Measurements from ENCODE around the gene CENPX.

DNA sequence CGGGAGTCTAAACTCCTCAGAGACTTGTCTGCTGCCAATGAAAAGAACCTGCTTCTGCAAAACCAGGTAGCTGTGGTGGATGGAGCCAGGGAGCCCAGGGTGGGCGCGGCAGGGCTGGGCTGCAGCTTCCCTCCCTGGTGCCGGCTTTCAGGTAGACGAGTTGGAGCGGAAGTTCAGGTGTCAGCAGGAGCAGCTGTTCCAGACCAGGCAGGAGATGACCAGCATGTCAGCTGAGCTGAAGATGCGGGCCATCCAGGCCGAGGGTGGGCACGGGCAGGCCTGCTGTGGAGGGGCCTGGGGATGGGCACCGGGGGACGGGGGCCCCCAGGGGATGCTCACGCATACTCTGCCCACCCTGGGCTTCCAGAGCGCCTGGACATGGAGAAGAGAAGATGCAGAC lies 5.6 kb upstream of the CENPX start:
- TF ChIP-seq, protein P1, sequence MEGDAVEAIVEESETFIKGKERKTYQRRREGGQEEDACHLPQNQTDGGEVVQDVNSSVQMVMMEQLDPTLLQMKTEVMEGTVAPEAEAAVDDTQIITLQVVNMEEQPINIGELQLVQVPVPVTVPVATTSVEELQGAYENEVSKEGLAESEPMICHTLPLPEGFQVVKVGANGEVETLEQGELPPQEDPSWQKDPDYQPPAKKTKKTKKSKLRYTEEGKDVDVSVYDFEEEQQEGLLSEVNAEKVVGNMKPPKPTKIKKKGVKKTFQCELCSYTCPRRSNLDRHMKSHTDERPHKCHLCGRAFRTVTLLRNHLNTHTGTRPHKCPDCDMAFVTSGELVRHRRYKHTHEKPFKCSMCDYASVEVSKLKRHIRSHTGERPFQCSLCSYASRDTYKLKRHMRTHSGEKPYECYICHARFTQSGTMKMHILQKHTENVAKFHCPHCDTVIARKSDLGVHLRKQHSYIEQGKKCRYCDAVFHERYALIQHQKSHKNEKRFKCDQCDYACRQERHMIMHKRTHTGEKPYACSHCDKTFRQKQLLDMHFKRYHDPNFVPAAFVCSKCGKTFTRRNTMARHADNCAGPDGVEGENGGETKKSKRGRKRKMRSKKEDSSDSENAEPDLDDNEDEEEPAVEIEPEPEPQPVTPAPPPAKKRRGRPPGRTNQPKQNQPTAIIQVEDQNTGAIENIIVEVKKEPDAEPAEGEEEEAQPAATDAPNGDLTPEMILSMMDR (IDR thresholded peaks at IDR 0.05), result no peak
- no peak for TF ChIP-seq ZFX (IDR thresholded peaks at IDR 0.05; ENCODE audit: borderline replicate concordance)

Data from 22Rv1 (cell line).